ENCODE measurements around the gene MNX1. TPM values are rescaled to one million over a fixed set of nuclear protein-coding genes. Genes with fewer than 3 reads are reported as not detected.

The MNX1 gene
- total and polyA plus RNA-seq, 2 of the 4 experiments (the other 2 are of a cell fraction) = not detected

GRCh38 chr7:157035302-157035701 lies 24.8 kb upstream of the MNX1 start:
- Histone ChIP-seq H2AK9ac (replicated peaks; ENCODE audit: low read depth, low read length, poor library complexity) (no peak overlapping the region), H3K9me3 (ENCODE audit: control insufficient read depth, insufficient read depth, low read length) (peaks cover 6% of the 10 kb centered on the region), H3K9me1 (ENCODE audit: insufficient read depth, low read length) (no peaks in the 10 kb centered on the region), H3K4me1 (ENCODE audit: control insufficient read depth, insufficient read depth, low read length) (no peaks in the 10 kb centered on the region), H4K91ac (ENCODE audit: insufficient read depth, low read depth, low read length) (no peak overlapping the region), H4K20me1 (ENCODE audit: insufficient read depth, low read length) (no peaks in the 10 kb centered on the region), H3K4me2 (ENCODE audit: low read depth, low read length) (no peak overlapping the region), H3K14ac (replicated peaks; ENCODE audit: low read depth, low read length) (no peak overlapping the region), H2BK120ac (ENCODE audit: low read depth, low read length) (no peak overlapping the region), H3K56ac (ENCODE audit: extremely low read depth, insufficient read depth, low read length) (no peak overlapping the region), H4K5ac (ENCODE audit: low read depth, low read length) (no peak overlapping the region), H4K8ac (ENCODE audit: low read depth in 2 of 2, low read length in 2 of 2) (no peak overlapping the region), H2AK5ac (ENCODE audit: low read depth, low read length) (no peak overlapping the region), H3K23ac (ENCODE audit: low read depth, low read length) (no peak overlapping the region), H3K36me3 (ENCODE audit: control insufficient read depth, insufficient read depth, low read length) (no peaks in the 10 kb centered on the region), H2BK5ac (ENCODE audit: low read depth, low read length, poor library complexity, severe bottlenecking) (no peak overlapping the region), H3K4ac (ENCODE audit: low read depth, low read length) (no peak overlapping the region), H3K27ac (ENCODE audit: insufficient read depth, low read length) (no peak overlapping the region), H3K27me3 (ENCODE audit: control insufficient read depth, insufficient read depth, low read length) (peaks cover 9% of the 10 kb centered on the region), H3K79me1 (ENCODE audit: low read depth in 1 of 2, low read length in 2 of 2) (no peaks in the 10 kb centered on the region), H2BK20ac (ENCODE audit: low read depth, low read length) (no peak overlapping the region), H3K18ac (ENCODE audit: low read depth, low read length) (no peak overlapping the region), H3K4me3 (ENCODE audit: insufficient read depth, low read depth, low read length) (no peak overlapping the region), H3K9ac (ENCODE audit: low read depth, low read length) (no peak overlapping the region), H2BK15ac (ENCODE audit: low read depth, low read length) (no peak overlapping the region), H2AFZ (replicated peaks; ENCODE audit: low read length, poor library complexity) (no peak overlapping the region)
- TF ChIP-seq MAFK (IDR thresholded peaks at IDR 0.05; ENCODE audit: low read depth, low read length) (no peak), CEBPB (IDR thresholded peaks at IDR 0.05; ENCODE audit: low read depth, low read length) (no peak), RCOR1 (IDR thresholded peaks at IDR 0.05; ENCODE audit: insufficient replicate concordance, low read length) (no peak), NFE2L2 (IDR thresholded peaks at IDR 0.05; ENCODE audit: low read depth, low read length) (no peak), FOS (IDR thresholded peaks at IDR 0.05; ENCODE audit: low read depth, low read length) (no peak), POLR2A (IDR thresholded peaks at IDR 0.05; ENCODE audit: low read depth, low read length) (no peak), RFX5 (IDR thresholded peaks at IDR 0.05; ENCODE audit: low read depth, low read length) (no peak), MAZ (IDR thresholded peaks at IDR 0.05; ENCODE audit: borderline replicate concordance, low read depth, low read length) (no peak), SMC3 (IDR thresholded peaks at IDR 0.05; ENCODE audit: low read depth, low read length) (no peak), CTCF (conservative IDR thresholded peaks at IDR 0.05; ENCODE audit: low read depth, low read length) (no peak), RAD21 (IDR thresholded peaks at IDR 0.05; ENCODE audit: low read length) (no peak), BHLHE40 (IDR thresholded peaks at IDR 0.05; ENCODE audit: low read depth, low read length) (no peak), CHD1 (IDR thresholded peaks at IDR 0.05; ENCODE audit: low read depth, low read length) (no peak), ELK1 (IDR thresholded peaks at IDR 0.05; ENCODE audit: borderline replicate concordance, low read depth, low read length) (no peak)
- no TSS peak for BruUV-seq (replicated peaks)
- in situ Hi-C loops (cut with MboI; ENCODE audit: low sequenced_read_pairs) = no loop called here
- no peak for ATAC-seq (ENCODE audit: low read depth)
- POLR2A ChIA-PET (ENCODE audit: unreplicated experiment) = no interaction called here
- 86% methylated on average over 4 of the region's 8 CpGs; no CpG with 5 or more reads in 1 of the 2 experiments for WGBS, 2 experiments (ENCODE audit: extremely low coverage in 2 of 2, insufficient read length in 1 of 2)
- dilution Hi-C loops (cut with HindIII; ENCODE audit: low sequenced_read_pairs, unreplicated experiment) = no loop called here
- intact Hi-C loops (cut with micrococcal nuclease) = no loop called here
- no peak for DNase-seq
- CTCF ChIA-PET = no interaction called here

Data from IMR-90 (cell line).